ENCODE measurements around the gene NRBF2.

DNA sequence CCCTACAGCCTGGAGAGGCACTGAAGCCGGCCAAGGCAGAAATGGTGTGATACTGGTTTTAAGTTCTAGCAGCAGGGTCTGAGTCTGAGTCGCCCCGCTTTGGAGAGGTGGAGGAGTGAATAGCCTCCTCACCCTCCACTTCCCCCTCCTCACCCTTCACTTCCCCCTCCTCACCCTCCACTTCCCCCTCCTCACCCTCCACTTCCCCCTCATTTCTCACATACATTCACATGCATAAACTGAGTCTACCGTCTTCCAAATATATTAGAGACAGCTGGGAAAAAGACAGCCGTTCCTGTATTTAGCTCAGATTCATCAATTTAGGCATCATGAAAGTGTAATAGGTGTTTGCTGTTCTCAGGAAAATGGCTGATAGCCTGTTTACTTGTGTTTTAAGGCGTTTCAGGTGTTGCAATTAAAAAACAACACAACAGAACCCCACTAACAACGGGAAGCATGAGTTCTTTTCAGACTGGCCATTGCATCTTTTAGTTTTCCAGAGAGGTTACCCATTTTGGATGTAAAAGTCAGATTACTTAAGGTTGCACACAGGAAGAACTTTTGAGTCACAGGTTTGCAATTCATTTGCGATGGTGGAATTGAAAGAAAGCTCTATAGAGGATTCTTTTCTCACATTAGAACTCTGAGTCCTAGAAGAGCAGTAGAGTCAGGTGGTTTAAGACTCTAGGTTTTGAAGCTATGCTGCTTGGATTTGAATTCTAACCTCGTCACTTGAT is 861 bp downstream of the NRBF2 start:
- TF ChIP-seq, protein P1, sequence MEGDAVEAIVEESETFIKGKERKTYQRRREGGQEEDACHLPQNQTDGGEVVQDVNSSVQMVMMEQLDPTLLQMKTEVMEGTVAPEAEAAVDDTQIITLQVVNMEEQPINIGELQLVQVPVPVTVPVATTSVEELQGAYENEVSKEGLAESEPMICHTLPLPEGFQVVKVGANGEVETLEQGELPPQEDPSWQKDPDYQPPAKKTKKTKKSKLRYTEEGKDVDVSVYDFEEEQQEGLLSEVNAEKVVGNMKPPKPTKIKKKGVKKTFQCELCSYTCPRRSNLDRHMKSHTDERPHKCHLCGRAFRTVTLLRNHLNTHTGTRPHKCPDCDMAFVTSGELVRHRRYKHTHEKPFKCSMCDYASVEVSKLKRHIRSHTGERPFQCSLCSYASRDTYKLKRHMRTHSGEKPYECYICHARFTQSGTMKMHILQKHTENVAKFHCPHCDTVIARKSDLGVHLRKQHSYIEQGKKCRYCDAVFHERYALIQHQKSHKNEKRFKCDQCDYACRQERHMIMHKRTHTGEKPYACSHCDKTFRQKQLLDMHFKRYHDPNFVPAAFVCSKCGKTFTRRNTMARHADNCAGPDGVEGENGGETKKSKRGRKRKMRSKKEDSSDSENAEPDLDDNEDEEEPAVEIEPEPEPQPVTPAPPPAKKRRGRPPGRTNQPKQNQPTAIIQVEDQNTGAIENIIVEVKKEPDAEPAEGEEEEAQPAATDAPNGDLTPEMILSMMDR (IDR thresholded peaks at IDR 0.05), result no peak; the same call in 2 of the 3 replicates
- TF ChIP-seq POLR2A (IDR thresholded peaks at IDR 0.05; ENCODE audit: low read length), result no peak
- TF ChIP-seq NR3C1 (IDR thresholded peaks at IDR 0.05), result no peak
- TF ChIP-seq CEBPB (IDR thresholded peaks at IDR 0.05), result no peak
- no peak for TF ChIP-seq HOXB13 (CRISPR knock-in tag; IDR thresholded peaks at IDR 0.05; ENCODE audit: low read depth)
- no peak for TF ChIP-seq SMC3 (IDR thresholded peaks at IDR 0.05)
- no peak for TF ChIP-seq RFX5 (IDR thresholded peaks at IDR 0.05)
- TF ChIP-seq RAD21 (conservative IDR thresholded peaks at IDR 0.05 in 1 of 2, IDR thresholded peaks at IDR 0.05 in 1 of 2), result no peak
- TF ChIP-seq JUN (IDR thresholded peaks at IDR 0.05), result no peak
- TF ChIP-seq, protein P2, sequence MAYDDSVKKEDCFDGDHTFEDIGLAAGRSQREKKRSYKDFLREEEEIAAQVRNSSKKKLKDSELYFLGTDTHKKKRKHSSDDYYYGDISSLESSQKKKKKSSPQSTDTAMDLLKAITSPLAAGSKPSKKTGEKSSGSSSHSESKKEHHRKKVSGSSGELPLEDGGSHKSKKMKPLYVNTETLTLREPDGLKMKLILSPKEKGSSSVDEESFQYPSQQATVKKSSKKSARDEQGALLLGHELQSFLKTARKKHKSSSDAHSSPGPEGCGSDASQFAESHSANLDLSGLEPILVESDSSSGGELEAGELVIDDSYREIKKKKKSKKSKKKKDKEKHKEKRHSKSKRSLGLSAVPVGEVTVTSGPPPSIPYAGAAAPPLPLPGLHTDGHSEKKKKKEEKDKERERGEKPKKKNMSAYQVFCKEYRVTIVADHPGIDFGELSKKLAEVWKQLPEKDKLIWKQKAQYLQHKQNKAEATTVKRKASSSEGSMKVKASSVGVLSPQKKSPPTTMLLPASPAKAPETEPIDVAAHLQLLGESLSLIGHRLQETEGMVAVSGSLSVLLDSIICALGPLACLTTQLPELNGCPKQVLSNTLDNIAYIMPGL (CRISPR knock-in tag; IDR thresholded peaks at IDR 0.05; ENCODE audit: borderline replicate concordance), result no peak
- TF ChIP-seq ZNF302 (CRISPR knock-in tag; IDR thresholded peaks at IDR 0.05), result no peak
- TF ChIP-seq EP300 (IDR thresholded peaks at IDR 0.05), result no peak
- TF ChIP-seq KDM5A (IDR thresholded peaks at IDR 0.05), result no peak
- TF ChIP-seq EHMT2 (IDR thresholded peaks at IDR 0.05; ENCODE audit: low read depth), result no peak
